Transverse colon (tissue), 4 donors: ENCODE data around the gene IL1RAPL1. TPM values are rescaled to one million over a fixed set of nuclear protein-coding genes. Genes with fewer than 3 reads are reported as not detected.

Source experiments
- DNase-seq: peaks from one replicate; pipeline ENCODE4 v3.0.0-alpha.2; 2019
- H3K27ac ChIP-seq, 4 donors: fragments of 200-600 bp; sonication (generic); 2 replicates each; pipeline ENCODE4 v1.5.1; 2016 to 2018; ENCODE audit warnings: inconsistent platforms in 4 of 4
- H3K27me3 ChIP-seq: fragments of 200-600 bp; sonication (generic); 2 replicates; pipeline ENCODE4 v1.5.1; 2017; ENCODE audit warnings: inconsistent platforms
- H3K36me3 ChIP-seq, 4 donors: fragments of 200-600 bp; sonication (generic); 2 replicates each; pipeline ENCODE4 v1.5.1; 2017 to 2019; ENCODE audit warnings: inconsistent platforms in 4 of 4
- H3K4me1 ChIP-seq, 4 donors: fragments of 200-600 bp; sonication (generic); 2 replicates each; pipeline ENCODE4 v1.5.1; 2017 to 2020; ENCODE audit warnings: inconsistent platforms in 4 of 4
- H3K4me3 ChIP-seq, 4 donors: fragments of 200-600 bp; sonication (generic); 1 replicate in 1 of 4; 2 replicates in 3 of 4; pipeline versions ENCODE4 v1.5.1 to v1.6.1; 2017 to 2019; ENCODE audit warnings: inconsistent platforms in 4 of 4
- H3K9me3 ChIP-seq, 2 donors: fragments of 200-600 bp; sonication (generic); 2 replicates each; pipeline ENCODE4 v1.5.1; 2017 to 2019; ENCODE audit warnings: inconsistent platforms in 2 of 2
- CTCF ChIP-seq, 5 experiments: fragments of 200-600 bp in 3 of 5; fragments of 450-650 bp in 2 of 5; sonication (generic) in 3 of 5; IDR thresholded peaks; 1 replicate in 2 of 5; 2 replicates in 3 of 5; pipeline ENCODE4 v1.5.1; 2016 to 2017; ENCODE audit warnings: antibody characterized with exemption in 5 of 5, inconsistent platforms in 3 of 5, mild to moderate bottlenecking in 2 of 5, moderate library complexity in 1 of 5
- EP300 ChIP-seq: sonication (generic); formaldehyde crosslinking; IDR thresholded peaks from one replicate; pipeline ENCODE4 v1.6.1; 2017; ENCODE audit warnings: antibody characterized with exemption, low read depth
- POLR2A ChIP-seq: fragments of 450-650 bp; IDR thresholded peaks from one replicate; pipeline ENCODE4 v1.6.1; 2016; ENCODE audit warnings: antibody characterized with exemption, mild to moderate bottlenecking, moderate library complexity
- POLR2AphosphoS5 ChIP-seq, 3 donors: sonication (generic); formaldehyde crosslinking; IDR thresholded peaks; one replicate each; pipeline ENCODE4 v1.6.1; 2016; ENCODE audit warnings: antibody characterized with exemption in 3 of 3
- WGBS, 2 donors: methylation state at CpG; one replicate each; pipeline ENCODE4 v1.1.5; 2018; ENCODE audit warnings: low coverage in 1 of 2; 5-methylcytosine and 5-hydroxymethylcytosine counted together
- in situ Hi-C, 4 donors: fragments of 200-750 bp; cut with MboI; loops; one replicate each; pipeline versions ENCODE4 v1.15.0 to v1.15.1; 2017; ENCODE audit warnings: low sequenced_read_pairs in 3 of 4, low pct_ligation_motif_present in 1 of 4, low pct_unique_long_range_greater_than_20kb in 1 of 4
- intact Hi-C: fragments of 100-400 bp; cut with DNase I; formaldehyde crosslinking; loops from one replicate; pipeline ENCODE4 v1.15.1; 2023; ENCODE audit warnings: low total_unique reads
- total RNA-seq, 4 donors: library from RNA; depleted of rRNA; stranded (reverse); fragments of >200 nt; gene quantifications; one replicate each; pipeline ENCODE4 v1.1.0, GENCODE V29; 2016

IL1RAPL1 gene
- total RNA-seq, 4 donors from 2014 or later, result 0.14 to 0.32 (median 0.20) TPM; not detected in 1

- Histone ChIP-seq H3K36me3 (no peaks in the 10 kb centered on the region), H3K9me3 (no peaks in the 10 kb centered on the region), H3K4me3 (no peak overlapping the region), H3K4me1 (no peaks in the 10 kb centered on the region), H3K27ac (no peak overlapping the region), H3K27me3 (no peaks in the 10 kb centered on the region)
- no peak for DNase-seq
- no peak for TF ChIP-seq CTCF (IDR thresholded peaks at IDR 0.05)
- TF ChIP-seq POLR2A, result no peak
- TF ChIP-seq EP300, result no peak
- no peak for TF ChIP-seq POLR2AphosphoS5 (IDR thresholded peaks at IDR 0.05)
- intact Hi-C loops (no loop called here), in situ Hi-C loops (no loop called here)
- 79 to 100% methylated on average over 1 of the region's 1 CpG for WGBS, 2 donors
These were observed 1060.9 kb downstream of the IL1RAPL1 start for GRCh38 chrX:29648161-29648560.

- intact Hi-C loops, result no loop called here
- no peak for DNase-seq
- 35% methylated on average over 1 of the region's 1 CpG; no CpG with 5 or more reads in 1 of the 2 donors for WGBS, 2 donors
These were observed 1065.2 kb downstream of the IL1RAPL1 start for GRCh38 chrX:29652484-29652883.

GRCh38 chrX:29653721-29654120, 1066.5 kb downstream of the IL1RAPL1 start:
- H3K36me3 ChIP-seq, result no peaks in the 10 kb centered on the region
- intact Hi-C loops (no loop called here), in situ Hi-C loops (no loop called here)
- no peaks in the 10 kb centered on the region for H3K27me3 ChIP-seq
- TF ChIP-seq CTCF (IDR thresholded peaks at IDR 0.05), result no peak
- no peak for TF ChIP-seq EP300
- TF ChIP-seq POLR2A, result no peak
- TF ChIP-seq POLR2AphosphoS5 (IDR thresholded peaks at IDR 0.05), result no peak
- H3K4me1 ChIP-seq, result no peaks in the 10 kb centered on the region
- no peak overlapping the region for H3K4me3 ChIP-seq
- H3K27ac ChIP-seq, result no peak overlapping the region
- H3K9me3 ChIP-seq, result no peaks in the 10 kb centered on the region
- no peak for DNase-seq

More at GRCh38 chrX:29652484-29652883, 1065.2 kb downstream of the IL1RAPL1 start:
- TF ChIP-seq EP300 (no peak), CTCF (IDR thresholded peaks at IDR 0.05) (no peak), POLR2AphosphoS5 (IDR thresholded peaks at IDR 0.05) (no peak), POLR2A (no peak)
- Histone ChIP-seq H3K4me1 (no peaks in the 10 kb centered on the region), H3K27me3 (no peaks in the 10 kb centered on the region), H3K27ac (no peak overlapping the region), H3K9me3 (no peaks in the 10 kb centered on the region), H3K4me3 (no peak overlapping the region), H3K36me3 (no peaks in the 10 kb centered on the region)
- in situ Hi-C loops, result no loop called here

GRCh38 chrX:29659911-29660310, 1072.7 kb downstream of the IL1RAPL1 start:
- no peaks in the 10 kb centered on the region for H3K36me3 ChIP-seq
- no peak overlapping the region for H3K27ac ChIP-seq
- H3K4me1 ChIP-seq, result no peaks in the 10 kb centered on the region
- H3K9me3 ChIP-seq, result no peaks in the 10 kb centered on the region
- DNase-seq, result no peak
- intact Hi-C loops, result no loop called here
- WGBS, 2 donors, result 63% methylated on average over 4 of the region's 4 CpGs; no CpG with 5 or more reads in 1 of the 2 donors
- TF ChIP-seq POLR2AphosphoS5 (IDR thresholded peaks at IDR 0.05) (no peak), EP300 (no peak), POLR2A (no peak), CTCF (IDR thresholded peaks at IDR 0.05) (no peak)
- no peak overlapping the region for H3K4me3 ChIP-seq
- H3K27me3 ChIP-seq, result no peaks in the 10 kb centered on the region
- in situ Hi-C loops, result no loop called here
